Lower leg skin (tissue), 4 donors: ENCODE measurements around the gene SLC16A12. TPM values are rescaled to one million over a fixed set of nuclear protein-coding genes. Genes with fewer than 3 reads are reported as not detected.

Source experiments
- DNase-seq, 2 donors: peaks; one replicate each; pipeline ENCODE4 v3.0.0-alpha.2; 2019; ENCODE audit warnings: low spot score in 2 of 2
- H3K4me3 ChIP-seq: fragments of 200-600 bp; sonication (generic); 2 replicates; pipeline ENCODE4 v1.5.1; 2017; ENCODE audit warnings: mild to moderate bottlenecking, low read depth; ENCODE audit not compliant: poor library complexity, severe bottlenecking
- POLR2A ChIP-seq, 2 donors: fragments of 450-650 bp; IDR thresholded peaks; one replicate each; pipeline ENCODE4 v1.6.1; 2016 to 2017; ENCODE audit warnings: antibody characterized with exemption in 2 of 2, mild to moderate bottlenecking in 1 of 2, moderate library complexity in 1 of 2
- WGBS, 2 donors: methylation state at CpG; one replicate each; pipeline ENCODE4 v1.1.5; 2018; 5-methylcytosine and 5-hydroxymethylcytosine counted together
- intact Hi-C: fragments of 100-400 bp; cut with DNase I; formaldehyde crosslinking; loops from one replicate; pipeline ENCODE4 v1.15.0; 2023; ENCODE audit warnings: low total_unique reads
- total RNA-seq, 4 donors: library from RNA; depleted of rRNA; stranded (reverse); fragments of >200 nt; gene quantifications; one replicate each; pipeline ENCODE4 v1.1.0, GENCODE V29; 2016
- TF ChIP-seq, protein P1 (sequence below), 3 donors: fragments of 450-650 bp; IDR thresholded peaks; one replicate each; pipeline ENCODE4 v1.5.1; 2016; ENCODE audit warnings: antibody characterized with exemption in 3 of 3, mild to moderate bottlenecking in 3 of 3, moderate library complexity in 2 of 3

SLC16A12 gene
- total RNA-seq, 4 donors from 2014 or later = 0.13 to 1.5 (median 0.90) TPM

DNA sequence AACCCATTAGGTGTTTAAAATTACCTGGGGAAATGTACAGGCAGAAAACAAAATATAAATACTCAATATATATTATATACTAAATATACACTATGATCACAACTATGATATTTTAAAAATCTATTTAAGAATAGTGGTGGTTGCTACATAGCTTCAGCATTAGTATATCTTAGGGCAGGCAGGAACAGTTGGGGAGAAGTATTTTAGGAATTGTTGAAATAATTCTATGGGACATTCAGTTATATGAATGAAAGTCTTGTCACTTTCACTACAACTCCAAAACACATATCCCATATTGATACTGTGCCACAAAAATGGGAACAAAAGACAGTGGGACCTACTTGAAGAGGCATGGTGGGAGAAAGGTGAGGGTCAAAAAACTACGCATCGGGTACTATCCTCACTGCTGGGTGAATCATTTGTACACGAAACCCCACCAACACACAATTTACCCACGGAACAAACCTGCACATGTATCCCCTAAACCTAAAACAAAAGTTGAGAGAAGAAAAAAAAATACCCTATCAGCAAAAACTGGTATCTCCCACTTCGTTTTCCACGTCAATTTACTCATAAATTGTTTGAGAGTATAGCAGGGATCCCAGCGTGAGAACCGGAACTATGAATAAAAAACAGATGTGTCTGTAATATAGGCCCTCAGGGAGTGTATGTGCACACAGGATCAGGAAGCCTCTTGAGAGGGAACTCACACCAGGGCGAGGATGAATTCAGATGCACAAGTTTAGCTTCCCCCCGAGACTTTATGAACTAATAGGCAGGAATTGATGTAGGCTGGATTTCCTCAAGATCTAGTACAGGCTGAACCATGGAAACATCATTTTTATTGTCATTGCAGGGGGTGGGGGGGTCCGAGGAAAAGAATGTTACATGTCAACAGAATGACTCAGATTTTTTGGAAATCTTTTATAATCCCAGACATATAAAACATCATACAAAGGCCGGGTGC lies 16.2 kb downstream of the SLC16A12 start:
- TF ChIP-seq, protein P1, sequence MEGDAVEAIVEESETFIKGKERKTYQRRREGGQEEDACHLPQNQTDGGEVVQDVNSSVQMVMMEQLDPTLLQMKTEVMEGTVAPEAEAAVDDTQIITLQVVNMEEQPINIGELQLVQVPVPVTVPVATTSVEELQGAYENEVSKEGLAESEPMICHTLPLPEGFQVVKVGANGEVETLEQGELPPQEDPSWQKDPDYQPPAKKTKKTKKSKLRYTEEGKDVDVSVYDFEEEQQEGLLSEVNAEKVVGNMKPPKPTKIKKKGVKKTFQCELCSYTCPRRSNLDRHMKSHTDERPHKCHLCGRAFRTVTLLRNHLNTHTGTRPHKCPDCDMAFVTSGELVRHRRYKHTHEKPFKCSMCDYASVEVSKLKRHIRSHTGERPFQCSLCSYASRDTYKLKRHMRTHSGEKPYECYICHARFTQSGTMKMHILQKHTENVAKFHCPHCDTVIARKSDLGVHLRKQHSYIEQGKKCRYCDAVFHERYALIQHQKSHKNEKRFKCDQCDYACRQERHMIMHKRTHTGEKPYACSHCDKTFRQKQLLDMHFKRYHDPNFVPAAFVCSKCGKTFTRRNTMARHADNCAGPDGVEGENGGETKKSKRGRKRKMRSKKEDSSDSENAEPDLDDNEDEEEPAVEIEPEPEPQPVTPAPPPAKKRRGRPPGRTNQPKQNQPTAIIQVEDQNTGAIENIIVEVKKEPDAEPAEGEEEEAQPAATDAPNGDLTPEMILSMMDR (IDR thresholded peaks at IDR 0.05) = no peak
- no peak for TF ChIP-seq POLR2A (IDR thresholded peaks at IDR 0.05)
- intact Hi-C loops = no loop called here
- H3K4me3 ChIP-seq = no peak overlapping the region
- 63 to 73% methylated on average over 12 of the region's 12 CpGs for WGBS, 2 donors
- DNase-seq = peak; percentile 69 to 88

DNA sequence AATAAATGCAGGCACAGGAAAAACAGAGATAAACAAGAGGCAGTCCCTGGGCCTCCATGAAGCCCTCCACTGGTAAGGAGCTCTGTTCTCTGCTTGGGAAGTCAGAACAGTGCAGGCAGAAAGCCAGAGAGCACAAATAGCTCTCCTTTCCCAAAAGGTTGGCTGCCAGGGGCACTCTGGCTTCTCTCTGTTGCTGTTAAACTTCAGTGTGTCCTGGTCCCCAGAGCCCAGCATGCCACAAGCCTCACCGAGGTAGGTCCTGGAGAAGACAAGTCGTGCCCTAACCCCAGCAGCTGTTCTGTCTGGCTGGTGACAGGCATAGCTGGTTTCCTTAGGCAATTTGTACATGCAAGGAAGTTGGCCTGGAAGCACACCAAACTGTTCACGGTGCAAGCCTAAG lies 17.3 kb downstream of the SLC16A12 start:
- WGBS, 2 donors = 37 to 41% methylated on average over 3 of the region's 3 CpGs
- intact Hi-C loops = no loop called here
- TF ChIP-seq, protein P1 (IDR thresholded peaks at IDR 0.05) = no peak
- TF ChIP-seq POLR2A (IDR thresholded peaks at IDR 0.05) = no peak
- no peak for DNase-seq
- no peak overlapping the region for H3K4me3 ChIP-seq

DNA sequence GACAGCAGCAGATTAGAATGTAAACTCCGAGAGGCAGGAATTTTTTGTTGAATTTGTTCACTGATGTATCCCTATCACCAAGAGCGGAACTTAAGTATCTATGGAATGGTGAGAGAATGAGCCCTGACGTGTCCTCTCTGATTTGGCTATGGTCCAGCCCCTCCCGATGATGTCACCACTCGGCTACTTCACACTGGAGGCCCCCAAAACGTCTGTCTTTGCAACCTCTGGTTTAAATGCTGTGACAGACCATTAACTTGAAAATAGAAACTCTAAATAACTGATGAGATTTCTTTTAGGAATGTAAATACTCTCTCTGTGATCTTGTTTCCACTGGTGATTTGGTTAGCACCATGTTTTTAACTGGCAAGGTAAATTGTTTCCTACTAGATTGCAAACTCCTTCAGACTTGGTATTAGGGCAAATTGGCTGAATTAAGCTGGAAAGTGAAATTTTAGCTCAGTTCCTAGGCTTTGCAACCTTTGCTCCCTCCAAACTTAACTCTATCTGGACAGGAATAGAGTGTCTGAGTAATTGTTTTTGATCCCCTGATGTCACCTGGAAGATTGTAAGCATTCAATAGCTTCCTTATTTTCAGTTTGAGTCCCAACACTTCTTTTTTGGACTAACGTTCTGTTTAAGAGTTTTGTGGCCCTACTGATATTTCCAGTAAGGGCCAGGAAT lies 19.1 kb downstream of the SLC16A12 start:
- H3K4me3 ChIP-seq = no peak overlapping the region
- no peak for DNase-seq
- intact Hi-C loops = no loop called here
- 30 to 39% methylated on average over 7 of the region's 7 CpGs for WGBS, 2 donors
- no peak for TF ChIP-seq POLR2A (IDR thresholded peaks at IDR 0.05)
- TF ChIP-seq, protein P1 (IDR thresholded peaks at IDR 0.05) = no peak

DNA sequence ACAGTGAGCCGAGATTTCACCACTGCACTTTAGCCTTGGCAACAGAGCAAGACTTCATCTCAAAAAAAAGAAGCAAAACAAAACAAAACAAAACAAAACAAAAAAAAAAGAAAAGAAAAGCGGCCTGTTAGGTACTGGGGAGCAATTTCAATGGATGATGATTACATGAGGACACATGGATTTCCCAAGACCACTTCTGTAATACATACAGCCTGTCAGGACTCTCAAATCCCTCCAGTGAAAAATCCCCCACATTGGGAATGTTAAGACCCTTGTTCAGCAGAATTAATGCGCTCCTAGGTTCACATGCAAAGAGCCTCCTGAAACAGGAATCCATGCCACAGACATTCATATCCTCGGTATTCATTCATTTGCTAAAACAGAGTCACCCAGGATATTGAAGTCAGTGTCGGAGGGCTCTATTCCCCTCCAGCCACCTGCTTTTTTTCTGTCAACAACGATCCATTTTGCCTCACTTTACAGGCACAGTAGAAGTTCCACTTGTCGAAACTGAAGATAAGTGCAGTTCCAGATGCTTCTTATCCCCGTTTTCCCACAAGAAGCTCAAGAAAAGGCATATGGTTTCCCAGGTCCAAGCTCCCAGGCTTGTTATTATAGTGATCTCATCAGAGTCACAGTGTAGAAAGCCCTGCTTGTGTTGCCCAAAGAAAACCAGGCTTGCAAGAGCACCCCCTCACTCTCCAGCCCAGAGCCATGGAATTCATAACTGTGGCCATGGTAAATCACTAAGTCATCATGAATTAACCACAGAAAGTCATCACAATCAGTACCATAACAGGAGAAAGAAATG lies 20.2 kb downstream of the SLC16A12 start:
- DNase-seq = no peak
- TF ChIP-seq, protein P1 (IDR thresholded peaks at IDR 0.05) = no peak
- no peak for TF ChIP-seq POLR2A (IDR thresholded peaks at IDR 0.05)
- H3K4me3 ChIP-seq = no peak overlapping the region
- intact Hi-C loops = no loop called here
- 76 to 78% methylated on average over 8 of the region's 8 CpGs for WGBS, 2 donors

DNA sequence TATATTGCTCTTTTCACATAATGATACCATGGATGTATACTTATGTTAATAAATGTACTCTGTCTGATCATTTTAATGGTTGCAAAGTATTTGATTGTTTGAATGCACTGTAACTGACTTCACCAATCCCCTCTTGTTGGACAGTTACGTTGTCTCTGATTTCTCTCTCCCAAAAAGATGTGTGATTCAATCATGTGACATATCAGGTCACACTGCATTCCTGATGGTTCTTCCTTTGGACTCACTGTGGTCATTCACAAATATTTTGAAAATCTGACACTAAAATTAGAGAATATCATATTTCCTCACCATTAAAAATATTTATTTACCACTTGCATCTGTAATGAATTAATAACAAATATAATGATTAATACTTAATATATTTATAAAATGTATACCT lies 22.2 kb downstream of the SLC16A12 start:
- WGBS, 2 donors = 83 to 93% methylated on average over 1 of the region's 1 CpG
- no peak overlapping the region for H3K4me3 ChIP-seq
- intact Hi-C loops = no loop called here
- TF ChIP-seq POLR2A (IDR thresholded peaks at IDR 0.05) = no peak
- TF ChIP-seq, protein P1 (IDR thresholded peaks at IDR 0.05) = no peak
- no peak for DNase-seq
